ENCODE measurements around the gene TOP1.

DNA sequence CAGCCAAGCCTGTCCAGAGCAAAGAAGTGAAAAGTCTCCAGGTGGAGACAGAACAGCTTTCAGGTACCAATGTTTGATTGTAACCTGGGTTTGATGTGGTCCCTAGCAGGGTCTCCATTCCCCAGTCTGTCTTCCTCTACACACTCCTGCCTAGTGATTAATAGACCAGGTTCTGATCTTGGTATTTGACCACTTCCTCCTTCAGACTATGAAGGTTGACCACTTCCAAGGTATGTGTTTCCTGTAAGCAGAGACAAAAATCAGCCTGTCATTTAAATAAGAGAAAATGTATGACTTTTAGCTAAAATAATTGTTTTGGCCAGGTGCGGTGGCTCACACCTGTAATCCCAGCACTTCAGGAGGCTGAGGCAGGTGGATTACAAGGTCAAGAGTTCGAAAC, 41.8 kb upstream of the TOP1 start:
- TF ChIP-seq, protein P1, sequence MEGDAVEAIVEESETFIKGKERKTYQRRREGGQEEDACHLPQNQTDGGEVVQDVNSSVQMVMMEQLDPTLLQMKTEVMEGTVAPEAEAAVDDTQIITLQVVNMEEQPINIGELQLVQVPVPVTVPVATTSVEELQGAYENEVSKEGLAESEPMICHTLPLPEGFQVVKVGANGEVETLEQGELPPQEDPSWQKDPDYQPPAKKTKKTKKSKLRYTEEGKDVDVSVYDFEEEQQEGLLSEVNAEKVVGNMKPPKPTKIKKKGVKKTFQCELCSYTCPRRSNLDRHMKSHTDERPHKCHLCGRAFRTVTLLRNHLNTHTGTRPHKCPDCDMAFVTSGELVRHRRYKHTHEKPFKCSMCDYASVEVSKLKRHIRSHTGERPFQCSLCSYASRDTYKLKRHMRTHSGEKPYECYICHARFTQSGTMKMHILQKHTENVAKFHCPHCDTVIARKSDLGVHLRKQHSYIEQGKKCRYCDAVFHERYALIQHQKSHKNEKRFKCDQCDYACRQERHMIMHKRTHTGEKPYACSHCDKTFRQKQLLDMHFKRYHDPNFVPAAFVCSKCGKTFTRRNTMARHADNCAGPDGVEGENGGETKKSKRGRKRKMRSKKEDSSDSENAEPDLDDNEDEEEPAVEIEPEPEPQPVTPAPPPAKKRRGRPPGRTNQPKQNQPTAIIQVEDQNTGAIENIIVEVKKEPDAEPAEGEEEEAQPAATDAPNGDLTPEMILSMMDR (IDR thresholded peaks at IDR 0.05), result no peak
- no peak for TF ChIP-seq POLR2A (IDR thresholded peaks at IDR 0.05)

Data from right lobe of liver (tissue), 4 donors.